ENCODE data around the gene CNOT1. TPM values are rescaled to one million over a fixed set of nuclear protein-coding genes. Genes with fewer than 3 reads are reported as not detected.
"Not testable (repeated sequence)": the region's sequence is repeated elsewhere in the genome, so short reads cannot be mapped to it uniquely, and the experiment has no call there.

The CNOT1 gene
- total RNA-seq, 4 donors from 2014 or later: 69.4 to 173 (median 151) TPM

GRCh38 chr16:58574895-58575294 lies 54.7 kb downstream of the CNOT1 start:
- TF ChIP-seq CTCF (IDR thresholded peaks at IDR 0.05): no peak
- TF ChIP-seq POLR2A (IDR thresholded peaks at IDR 0.05): no peak
- intact Hi-C loops (cut with DNase I; ENCODE audit: low total_unique reads): no loop called here
- no peaks in the 10 kb centered on the region for H3K36me3 ChIP-seq
- no peak for DNase-seq
- H3K27ac ChIP-seq: no peak overlapping the region
- no peak overlapping the region for H3K4me3 ChIP-seq
- no peaks in the 10 kb centered on the region for H3K4me1 ChIP-seq
- H3K27me3 ChIP-seq: no peaks in the 10 kb centered on the region
- H3K9me3 ChIP-seq: no peaks in the 10 kb centered on the region

GRCh38 chr16:58565697-58566096 lies 63.9 kb downstream of the CNOT1 start:
- H3K9me3 ChIP-seq; H3K36me3 ChIP-seq; intact Hi-C loops (cut with DNase I; ENCODE audit: low total_unique reads): not testable (repeated sequence)

GRCh38 chr16:58563775-58564174 lies 65.9 kb downstream of the CNOT1 start:
- intact Hi-C loops (cut with DNase I; ENCODE audit: low total_unique reads): no loop called here
- no peaks in the 10 kb centered on the region for H3K36me3 ChIP-seq
- no peaks in the 10 kb centered on the region for H3K9me3 ChIP-seq

More at GRCh38 chr16:58565697-58566096, 63.9 kb downstream of the CNOT1 start:
- not testable (repeated sequence) for H3K4me3 ChIP-seq, DNase-seq, H3K4me1 ChIP-seq, H3K27ac ChIP-seq, H3K27me3 ChIP-seq

GRCh38 chr16:58563235-58563634 lies 66.4 kb downstream of the CNOT1 start:
- H3K4me1 ChIP-seq: no peaks in the 10 kb centered on the region
- no peak for TF ChIP-seq CTCF (IDR thresholded peaks at IDR 0.05)
- no peak for TF ChIP-seq POLR2A (IDR thresholded peaks at IDR 0.05)
- H3K36me3 ChIP-seq: no peaks in the 10 kb centered on the region
- intact Hi-C loops (cut with DNase I; ENCODE audit: low total_unique reads): no loop called here
- no peak overlapping the region for H3K4me3 ChIP-seq
- H3K9me3 ChIP-seq: no peaks in the 10 kb centered on the region
- DNase-seq: no peak
- H3K27ac ChIP-seq: no peak overlapping the region
- no peaks in the 10 kb centered on the region for H3K27me3 ChIP-seq

More at GRCh38 chr16:58563775-58564174, 65.9 kb downstream of the CNOT1 start:
- no peaks in the 10 kb centered on the region for H3K27me3 ChIP-seq
- no peak overlapping the region for H3K4me3 ChIP-seq
- H3K4me1 ChIP-seq: no peaks in the 10 kb centered on the region
- no peak for DNase-seq
- H3K27ac ChIP-seq: no peak overlapping the region
- no peak for TF ChIP-seq CTCF (IDR thresholded peaks at IDR 0.05)
- TF ChIP-seq POLR2A (IDR thresholded peaks at IDR 0.05): no peak

GRCh38 chr16:58556678-58557077 lies 72.9 kb downstream of the CNOT1 start:
- no peaks in the 10 kb centered on the region for H3K36me3 ChIP-seq
- intact Hi-C loops (cut with DNase I; ENCODE audit: low total_unique reads): no loop called here
- H3K9me3 ChIP-seq: no peaks in the 10 kb centered on the region

More at GRCh38 chr16:58556678-58557077, 72.9 kb downstream of the CNOT1 start:
- no peak overlapping the region for H3K4me3 ChIP-seq
- DNase-seq: no peak
- no peaks in the 10 kb centered on the region for H3K27me3 ChIP-seq
- H3K4me1 ChIP-seq: no peaks in the 10 kb centered on the region
- TF ChIP-seq CTCF (IDR thresholded peaks at IDR 0.05) (no peak), POLR2A (IDR thresholded peaks at IDR 0.05) (no peak)
- H3K27ac ChIP-seq: no peak overlapping the region
